ENCODE measurements around the gene SHKBP1.
A peak's percentile ranks its signal among the peaks of the same experiment; 100 is the strongest.
"Not testable (repeated sequence)": the region's sequence is repeated elsewhere in the genome, so short reads cannot be mapped to it uniquely, and the experiment has no call there.

Gene SHKBP1

GRCh38 chr19:40585241-40585981, 8.7 kb downstream of the SHKBP1 start:
- no peak for DNase-seq (ENCODE audit: low read depth in 3 of 3)

GRCh38 chr19:40585982-40586422, 9.3 kb downstream of the SHKBP1 start:
- DNase-seq (ENCODE audit: low read depth in 3 of 3), result no peak

GRCh38 chr19:40586611-40587010, 9.9 kb downstream of the SHKBP1 start:
- DNase-seq (ENCODE audit: low read depth in 3 of 3), result no peak

GRCh38 chr19:40588110-40588854, 11.6 kb downstream of the SHKBP1 start:
- DNase-seq (ENCODE audit: low read depth in 3 of 3), result no peak

- no peak for DNase-seq (ENCODE audit: low read depth in 3 of 3)
Observed at GRCh38 chr19:40588926-40589569, 12.4 kb downstream of the SHKBP1 start.

- no peak for DNase-seq (ENCODE audit: low read depth in 3 of 3)
Observed at GRCh38 chr19:40589591-40590429, 13.1 kb downstream of the SHKBP1 start.

GRCh38 chr19:40590464-40591265, 14.0 kb downstream of the SHKBP1 start:
- DNase-seq (ENCODE audit: low read depth in 3 of 3), result no peak

- not testable (repeated sequence) for DNase-seq (ENCODE audit: low read depth in 3 of 3)
Observed at GRCh38 chr19:40591724-40592123, 15.1 kb downstream of the SHKBP1 start.

GRCh38 chr19:40592170-40592569, 15.5 kb downstream of the SHKBP1 start:
- DNase-seq (ENCODE audit: low read depth in 3 of 3), result no peak

GRCh38 chr19:40594255-40594654, 17.6 kb downstream of the SHKBP1 start:
- no peak for DNase-seq (ENCODE audit: low read depth in 3 of 3)

- DNase-seq (ENCODE audit: low read depth in 3 of 3), result no peak
Observed at GRCh38 chr19:40594657-40595091, 18.0 kb downstream of the SHKBP1 start.

GRCh38 chr19:40596608-40597328, 20.1 kb downstream of the SHKBP1 start:
- no peak for DNase-seq (ENCODE audit: low read depth in 3 of 3)

GRCh38 chr19:40597329-40597838, 20.7 kb downstream of the SHKBP1 start:
- DNase-seq (ENCODE audit: low read depth in 3 of 3), result no peak

- DNase-seq (ENCODE audit: low read depth in 3 of 3), result peak; percentile 74 to 76 (median 74)
Observed at GRCh38 chr19:40598121-40598917, 21.6 kb downstream of the SHKBP1 start.

GRCh38 chr19:40598918-40599307, 22.2 kb downstream of the SHKBP1 start:
- DNase-seq (ENCODE audit: low read depth in 3 of 3), result no peak

- DNase-seq (ENCODE audit: low read depth in 3 of 3), result no peak
Observed at GRCh38 chr19:40599331-40599901, 22.7 kb downstream of the SHKBP1 start.

- no peak for DNase-seq (ENCODE audit: low read depth in 3 of 3)
Observed at GRCh38 chr19:40599902-40600569, 23.4 kb downstream of the SHKBP1 start.

GRCh38 chr19:40600570-40601133, 24.0 kb downstream of the SHKBP1 start:
- DNase-seq (ENCODE audit: low read depth in 3 of 3), result no peak
